HG02588 (cell line): ENCODE measurements around the gene PRRG1.
"Not testable (repeated sequence)": the region's sequence is repeated elsewhere in the genome, so short reads cannot be mapped to it uniquely, and the experiment has no call there.

Experiments used
- ATAC-seq: cut with Tn5 transposase; IDR thresholded peaks from one replicate; pipeline ENCODE4 v1.9.1; 2021; ENCODE audit warnings: mild to moderate bottlenecking, moderate library complexity; ENCODE audit not compliant: unreplicated experiment

PRRG1 gene

GRCh38 chrX:37468124-37468739 lies 119.1 kb downstream of the PRRG1 start:
- no peak for ATAC-seq

- ATAC-seq, result no peak
Measured at GRCh38 chrX:37470711-37471110, 121.5 kb downstream of the PRRG1 start.

GRCh38 chrX:37472836-37473235 lies 123.7 kb downstream of the PRRG1 start:
- no peak for ATAC-seq

- ATAC-seq, result no peak
Measured at GRCh38 chrX:37474478-37474877, 125.3 kb downstream of the PRRG1 start.

GRCh38 chrX:37476571-37477170 lies 127.5 kb downstream of the PRRG1 start:
- no peak for ATAC-seq

GRCh38 chrX:37484335-37484734 lies 135.2 kb downstream of the PRRG1 start:
- ATAC-seq, result not testable (repeated sequence)

- ATAC-seq, result no peak
Measured at GRCh38 chrX:37485429-37485828, 136.3 kb downstream of the PRRG1 start.

- no peak for ATAC-seq
Measured at GRCh38 chrX:37487271-37487670, 138.1 kb downstream of the PRRG1 start.

GRCh38 chrX:37488323-37488722 lies 139.2 kb downstream of the PRRG1 start:
- no peak for ATAC-seq

- ATAC-seq, result no peak
Measured at GRCh38 chrX:37491686-37492085, 142.5 kb downstream of the PRRG1 start.

GRCh38 chrX:37495760-37496159 lies 146.6 kb downstream of the PRRG1 start:
- not testable (repeated sequence) for ATAC-seq

- ATAC-seq, result not testable (repeated sequence)
Measured at GRCh38 chrX:37497126-37497525, 148.0 kb downstream of the PRRG1 start.

- not testable (repeated sequence) for ATAC-seq
Measured at GRCh38 chrX:37498323-37498722, 149.2 kb downstream of the PRRG1 start.

- ATAC-seq, result not testable (repeated sequence)
Measured at GRCh38 chrX:37499649-37500048, 150.5 kb downstream of the PRRG1 start.

- no peak for ATAC-seq
Measured at GRCh38 chrX:37504991-37505390, 155.8 kb downstream of the PRRG1 start.
